CD4-positive, alpha-beta T cell (primary cell): Measurements from ENCODE around the gene DNAH11. TPM values are rescaled to one million over a fixed set of nuclear protein-coding genes. Genes with fewer than 3 reads are reported as not detected.

Source experiments
- ATAC-seq: fragments of 200-7000 bp; cut with Tn5 transposase; one replicate; pipeline ENCODE4 v1.10.0; 2022; ENCODE audit warnings: mild to moderate bottlenecking; ENCODE audit not compliant: poor library complexity
- CTCF ChIA-PET: fragments of 350-600 bp; sonication (Branson Sonifier 250); formaldehyde crosslinking; loops from one replicate; lab custom pipeline; 2021; ENCODE audit warnings: antibody characterized with exemption, inconsistent platforms; lab: Charles Lee
- POLR2A ChIA-PET: fragments of 350-600 bp; sonication (Branson Sonifier 250); formaldehyde crosslinking; loops from one replicate; lab custom pipeline; 2021; ENCODE audit warnings: antibody characterized with exemption, inconsistent platforms; lab: Charles Lee
- DNase-seq, 14 experiments: peaks; one replicate each; pipeline ENCODE4 v3.0.0-alpha.2; 2013 to 2020; ENCODE audit warnings: mixed read lengths in 2 of 14
- H3K27ac ChIP-seq, 2 donors: one replicate each; pipeline versions ENCODE4 v1.5.1 to v1.7.0; 2013; ENCODE audit warnings: low read length in 2 of 2, low read depth in 1 of 2, mild to moderate bottlenecking in 1 of 2
- H3K27me3 ChIP-seq, 2 experiments: 1 replicate in 1 of 2; 2 replicates in 1 of 2; pipeline versions ENCODE4 v1.6.1 to v1.7.0; 2013; ENCODE audit warnings: low read length in 2 of 2, control low read depth in 1 of 2, mild to moderate bottlenecking in 1 of 2, moderate library complexity in 1 of 2; ENCODE audit not compliant: insufficient read depth in 2 of 2, control insufficient read depth in 1 of 2
- H3K36me3 ChIP-seq: one replicate; pipeline ENCODE4 v1.6.1; 2013; ENCODE audit warnings: low read length, control low read depth; ENCODE audit not compliant: insufficient read depth
- H3K4me1 ChIP-seq: one replicate; pipeline ENCODE4 v1.6.1; 2013; ENCODE audit warnings: low read length, control low read depth; ENCODE audit not compliant: insufficient read depth
- H3K4me3 ChIP-seq: one replicate; pipeline ENCODE4 v1.5.1; 2013; ENCODE audit warnings: mild to moderate bottlenecking, low read length, moderate library complexity
- H3K9me3 ChIP-seq, 2 experiments: 1 replicate in 1 of 2; 2 replicates in 1 of 2; pipeline versions ENCODE4 v1.6.1 to v1.7.0; 2013; ENCODE audit warnings: low read length in 2 of 2, mild to moderate bottlenecking in 2 of 2, control low read depth in 1 of 2, moderate library complexity in 1 of 2; ENCODE audit not compliant: control insufficient read depth in 1 of 2, insufficient read depth in 1 of 2
- H3K27ac Mint-ChIP-seq: one replicate; pipeline ENCODE4 v1.8.0; 2020; ENCODE audit warnings: mixed read lengths
- H3K27me3 Mint-ChIP-seq: one replicate; pipeline ENCODE4 v1.8.0; 2021; ENCODE audit warnings: mixed read lengths
- H3K36me3 Mint-ChIP-seq: one replicate; pipeline ENCODE4 v1.8.0; 2021; ENCODE audit warnings: low read depth, mixed read lengths
- H3K4me1 Mint-ChIP-seq: one replicate; pipeline ENCODE4 v1.8.0; 2021; ENCODE audit warnings: low read depth, mixed read lengths
- H3K4me3 Mint-ChIP-seq: one replicate; pipeline ENCODE4 v1.8.0; 2020; ENCODE audit warnings: mild to moderate bottlenecking, mixed read lengths
- H3K9me3 Mint-ChIP-seq: one replicate; pipeline ENCODE4 v1.8.0; 2020; ENCODE audit warnings: mixed read lengths
- intact Hi-C, 2 experiments: fragments of 100-400 bp; cut with DNase I in 1 of 2; cut with micrococcal nuclease in 1 of 2; formaldehyde crosslinking; loops; one replicate each; pipeline versions ENCODE4 v1.15.1 to v1.9.0; 2023 to 2025; cut with DNase I, micrococcal nuclease
- total RNA-seq, 174 experiments: library from RNA in 2 of 174; stranded (reverse) in 2 of 174; gene quantifications; one replicate each; pipeline ENCODE4 v1.2.3 and lab custom pipeline; 2021 to 2026
- TF ChIP-seq, protein P1 (sequence below): fragments of 200-600 bp; IDR thresholded peaks from one replicate; pipeline ENCODE4 v1.8.0; 2022; ENCODE audit warnings: antibody characterized with exemption, mild to moderate bottlenecking

The DNAH11 gene
- total RNA-seq, 2 experiments from 2014 or later: 0.11 TPM; not detected in 1

DNA sequence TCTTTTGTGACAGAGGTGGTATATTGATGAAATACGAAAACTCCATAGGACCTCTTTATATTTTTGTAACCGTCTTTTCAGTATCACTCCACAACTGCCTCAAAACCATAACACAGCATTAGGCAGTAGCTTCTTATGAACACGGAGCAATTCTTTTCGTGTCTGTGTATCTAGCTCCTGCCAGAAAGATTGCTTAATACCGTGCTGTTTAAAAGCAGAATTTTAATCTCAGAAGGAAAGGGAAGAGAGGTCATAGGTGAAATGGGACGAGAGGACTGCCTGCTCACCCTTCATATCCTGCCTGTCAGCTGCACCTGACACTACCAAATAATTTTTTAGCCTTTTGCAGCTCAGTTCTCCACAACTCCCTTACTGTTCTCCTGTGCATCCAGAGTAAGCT lies 200.7 kb downstream of the DNAH11 start:
- no peak for DNase-seq
- Histone ChIP-seq H3K27me3 (no peaks in the 10 kb centered on the region), H3K27ac (no peak overlapping the region), H3K36me3 (no peaks in the 10 kb centered on the region), H3K9me3 (no peaks in the 10 kb centered on the region), H3K4me1 (no peaks in the 10 kb centered on the region), H3K4me3 (no peak overlapping the region)
- CTCF ChIA-PET: no interaction called here
- Mint-ChIP-seq H3K4me3 (no peak overlapping the region), H3K27ac (no peak overlapping the region), H3K4me1 (no peaks in the 10 kb centered on the region), H3K27me3 (no peaks in the 10 kb centered on the region), H3K9me3 (no peaks in the 10 kb centered on the region), H3K36me3 (no peaks in the 10 kb centered on the region)
- intact Hi-C loops: no loop called here
- POLR2A ChIA-PET: interaction anchor here (0.6 kb wide), 1 partner anchor 12 kb away, joined by 3 read pairs; no protein-coding TSS in a partner anchor
- TF ChIP-seq, protein P1, sequence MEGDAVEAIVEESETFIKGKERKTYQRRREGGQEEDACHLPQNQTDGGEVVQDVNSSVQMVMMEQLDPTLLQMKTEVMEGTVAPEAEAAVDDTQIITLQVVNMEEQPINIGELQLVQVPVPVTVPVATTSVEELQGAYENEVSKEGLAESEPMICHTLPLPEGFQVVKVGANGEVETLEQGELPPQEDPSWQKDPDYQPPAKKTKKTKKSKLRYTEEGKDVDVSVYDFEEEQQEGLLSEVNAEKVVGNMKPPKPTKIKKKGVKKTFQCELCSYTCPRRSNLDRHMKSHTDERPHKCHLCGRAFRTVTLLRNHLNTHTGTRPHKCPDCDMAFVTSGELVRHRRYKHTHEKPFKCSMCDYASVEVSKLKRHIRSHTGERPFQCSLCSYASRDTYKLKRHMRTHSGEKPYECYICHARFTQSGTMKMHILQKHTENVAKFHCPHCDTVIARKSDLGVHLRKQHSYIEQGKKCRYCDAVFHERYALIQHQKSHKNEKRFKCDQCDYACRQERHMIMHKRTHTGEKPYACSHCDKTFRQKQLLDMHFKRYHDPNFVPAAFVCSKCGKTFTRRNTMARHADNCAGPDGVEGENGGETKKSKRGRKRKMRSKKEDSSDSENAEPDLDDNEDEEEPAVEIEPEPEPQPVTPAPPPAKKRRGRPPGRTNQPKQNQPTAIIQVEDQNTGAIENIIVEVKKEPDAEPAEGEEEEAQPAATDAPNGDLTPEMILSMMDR: no peak
- ATAC-seq: no peak

- ChIA-PET POLR2A (no interaction called here), CTCF (interaction anchor here (1.2 kb wide), 1 partner anchor 10 kb away, joined by 3 read pairs; no protein-coding TSS in a partner anchor)
- no peaks in the 10 kb centered on the region for H3K9me3 Mint-ChIP-seq
- TF ChIP-seq, protein P1: no peak
- no peaks in the 10 kb centered on the region for H3K4me1 Mint-ChIP-seq
- no peak for ATAC-seq
- H3K4me3 Mint-ChIP-seq: no peak overlapping the region
- no peak overlapping the region for H3K27ac Mint-ChIP-seq
- H3K36me3 ChIP-seq: no peaks in the 10 kb centered on the region
- DNase-seq: no peak
- no peaks in the 10 kb centered on the region for H3K9me3 ChIP-seq
- H3K4me1 ChIP-seq: no peaks in the 10 kb centered on the region
- intact Hi-C loops: no loop called here
- H3K27me3 Mint-ChIP-seq: no peaks in the 10 kb centered on the region
- H3K36me3 Mint-ChIP-seq: no peaks in the 10 kb centered on the region
- H3K27me3 ChIP-seq: no peaks in the 10 kb centered on the region
- no peak overlapping the region for H3K4me3 ChIP-seq
- H3K27ac ChIP-seq: no peak overlapping the region
These were observed 204.1 kb downstream of the DNAH11 start for GRCh38 chr7:21746949-21747348.

DNA sequence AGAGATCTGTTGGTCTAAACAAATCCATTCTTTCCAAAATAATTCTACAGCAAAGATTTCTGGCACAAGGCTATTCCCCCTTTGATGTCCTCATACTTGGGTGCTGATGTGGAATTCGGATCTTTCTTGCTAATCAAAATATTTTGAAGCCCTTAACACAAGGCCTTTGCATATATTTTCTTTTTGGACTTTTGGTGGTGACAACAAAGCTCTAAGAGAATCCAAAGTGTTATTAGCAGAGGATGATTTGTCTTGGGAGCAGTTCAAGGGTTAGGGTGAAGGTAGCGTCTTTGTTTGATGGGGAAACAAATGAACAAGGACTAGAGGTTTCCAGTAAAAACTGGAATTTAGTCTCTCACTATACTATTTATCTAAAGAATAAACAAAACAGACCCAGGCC lies 205.0 kb downstream of the DNAH11 start:
- H3K4me3 Mint-ChIP-seq: no peak overlapping the region
- Histone ChIP-seq H3K27ac (no peak overlapping the region), H3K27me3 (no peaks in the 10 kb centered on the region), H3K4me1 (no peaks in the 10 kb centered on the region), H3K36me3 (no peaks in the 10 kb centered on the region), H3K9me3 (no peaks in the 10 kb centered on the region), H3K4me3 (no peak overlapping the region)
- CTCF ChIA-PET: interaction anchor here (1.2 kb wide), 1 partner anchor 11 kb away, joined by 3 read pairs; no protein-coding TSS in a partner anchor
- no peaks in the 10 kb centered on the region for H3K4me1 Mint-ChIP-seq
- TF ChIP-seq, protein P1: no peak
- no peaks in the 10 kb centered on the region for H3K9me3 Mint-ChIP-seq
- no peak for DNase-seq
- POLR2A ChIA-PET: no interaction called here
- no peak overlapping the region for H3K27ac Mint-ChIP-seq
- no peaks in the 10 kb centered on the region for H3K27me3 Mint-ChIP-seq
- intact Hi-C loops: no loop called here
- H3K36me3 Mint-ChIP-seq: no peaks in the 10 kb centered on the region
- ATAC-seq: no peak
